Measurements from ENCODE around the gene IMMP2L. TPM values are rescaled to one million over a fixed set of nuclear protein-coding genes. Genes with fewer than 3 reads are reported as not detected.
"Not testable (repeated sequence)": the region's sequence is repeated elsewhere in the genome, so short reads cannot be mapped to it uniquely, and the experiment has no call there.

The IMMP2L gene
- total and polyA plus RNA-seq, 2 of the 8 experiments (the other 6 are each of a cell fraction or from before 2014, with no cell fraction given), result 2.3 to 10.1 TPM

DNA sequence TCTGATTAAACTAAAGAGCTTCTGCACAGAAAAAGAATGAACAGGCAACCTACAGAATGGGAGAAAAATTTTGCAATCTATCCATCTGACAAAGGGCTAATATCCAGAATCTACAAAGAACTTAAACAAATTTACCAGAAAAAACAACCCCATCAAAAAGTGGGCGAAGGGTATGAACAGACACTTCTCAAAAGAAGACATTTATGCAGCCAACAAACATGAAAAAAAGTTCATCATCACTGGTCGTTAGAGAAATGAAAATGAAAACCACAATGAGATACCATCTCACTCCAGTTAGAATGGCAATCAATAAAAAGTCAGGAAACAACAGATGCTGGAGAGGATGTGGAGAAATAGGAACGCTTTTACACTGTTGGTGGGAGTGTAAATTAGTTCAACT is 273.9 kb downstream of the IMMP2L start:
- H3K4me2 ChIP-seq (ENCODE audit: insufficient read depth in 1 of 2, low read depth in 2 of 2, low read length in 2 of 2); H3K9me3 ChIP-seq (ENCODE audit: insufficient read depth in 2 of 2, low read depth in 1 of 2, low read length in 1 of 2); POLR2A ChIA-PET (ENCODE audit: partially characterized antibody); FAIRE-seq; H3K4me1 ChIP-seq (replicated peaks in 1 of 4; ENCODE audit: control insufficient read depth in 3 of 4, insufficient read depth in 4 of 4, low read length in 3 of 4); DNase-seq (ENCODE audit: low read depth in 1 of 2, low spot score in 2 of 2); H4K91ac ChIP-seq (replicated peaks; ENCODE audit: insufficient read length, low read length); H3K18ac ChIP-seq (ENCODE audit: extremely low read depth, low read length); H3K27ac ChIP-seq (ENCODE audit: low read depth, low read length); H3K79me2 ChIP-seq (ENCODE audit: control insufficient read depth in 1 of 2, insufficient read depth in 2 of 2, low read length in 2 of 2); H3K27me3 ChIP-seq (replicated peaks in 1 of 4; ENCODE audit: control insufficient read depth in 3 of 4, extremely low read depth in 1 of 4, insufficient read depth in 3 of 4, low read length in 3 of 4); H4K8ac ChIP-seq (ENCODE audit: extremely low read depth, insufficient read depth, low read length); H2BK15ac ChIP-seq (ENCODE audit: low read length); H2BK120ac ChIP-seq (replicated peaks; ENCODE audit: low read depth, low read length); H3K36me3 ChIP-seq (ENCODE audit: control insufficient read depth in 2 of 4, insufficient read depth in 4 of 4, low read length in 3 of 4); H3K14ac ChIP-seq (ENCODE audit: insufficient read length); H2BK5ac ChIP-seq (ENCODE audit: low read depth, low read length); H3K4me3 ChIP-seq (ENCODE audit: extremely low read depth in 1 of 4, insufficient read depth in 2 of 4, low read depth in 3 of 4, low read length in 4 of 4); H2BK12ac ChIP-seq (ENCODE audit: low read depth, low read length); H2AFZ ChIP-seq (ENCODE audit: low read length); H3K56ac ChIP-seq (replicated peaks; ENCODE audit: insufficient read length, low read depth, low read length); H3K79me1 ChIP-seq (ENCODE audit: low read depth, low read length); H4K5ac ChIP-seq (ENCODE audit: insufficient read length, low read depth, low read length); H3K4ac ChIP-seq (replicated peaks; ENCODE audit: insufficient read length, low read depth, low read length); H2AK5ac ChIP-seq (ENCODE audit: low read depth, low read length); H3K23ac ChIP-seq (ENCODE audit: insufficient read length); H3K9ac ChIP-seq (replicated peaks in 1 of 4; ENCODE audit: extremely low read depth in 1 of 4, low read depth in 3 of 4, low read length in 3 of 4); H3K23me2 ChIP-seq (ENCODE audit: low read depth, low read length); H4K20me1 ChIP-seq (replicated peaks in 1 of 2; ENCODE audit: control insufficient read depth in 1 of 2, insufficient read depth in 2 of 2, low read length in 2 of 2); H2BK20ac ChIP-seq (ENCODE audit: low read length): not testable (repeated sequence)
- WGBS, 2 experiments (ENCODE audit: extremely low coverage in 1 of 2, insufficient coverage in 1 of 2, insufficient read length in 1 of 2, insufficient replicate concordance in 2 of 2, low coverage in 1 of 2, low lambda C conversion rate in 2 of 2, missing lambda C conversion rate in 1 of 2), result 79% methylated on average over 3 of the region's 3 CpGs; no CpG with 5 or more reads in 1 of the 2 experiments
- CTCF ChIA-PET (ENCODE audit: partially characterized antibody), result interaction anchor here (1.1 kb wide), 1 partner anchor 16 kb away, joined by 4 read pairs; no protein-coding TSS in a partner anchor

All from H1 (cell line).